H9 (cell line): ENCODE results near the gene ATG7. TPM values are rescaled to one million over a fixed set of nuclear protein-coding genes. Genes with fewer than 3 reads are reported as not detected.

ENCODE experiments used
- DNase-seq: peaks from one replicate; pipeline ENCODE4 v3.0.0-alpha.2; 2017
- H2AFZ ChIP-seq: one replicate; pipeline ENCODE4 v1.6.1; 2013; ENCODE audit warnings: mild to moderate bottlenecking, low read length, control low read depth, moderate library complexity
- H2AK5ac ChIP-seq: 2 replicates; pipeline ENCODE4 v1.6.1; 2013; ENCODE audit warnings: low read length, control low read depth, mixed read lengths; ENCODE audit not compliant: insufficient read length
- H2BK120ac ChIP-seq: one replicate; pipeline ENCODE4 v1.6.1; 2013; ENCODE audit warnings: low read depth, mild to moderate bottlenecking, low read length, control low read depth, inconsistent platforms; ENCODE audit not compliant: poor library complexity, severe bottlenecking
- H2BK12ac ChIP-seq: 2 replicates; pipeline ENCODE4 v1.6.1; 2013; ENCODE audit warnings: low read length, control low read depth, mixed read lengths, low read depth; ENCODE audit not compliant: insufficient read length
- H2BK15ac ChIP-seq: 2 replicates; pipeline ENCODE4 v1.6.1; 2013; ENCODE audit warnings: low read depth, low read length, control low read depth
- H2BK20ac ChIP-seq: one replicate; pipeline ENCODE4 v1.6.1; 2013; ENCODE audit warnings: low read depth, mild to moderate bottlenecking, low read length, control low read depth, inconsistent platforms; ENCODE audit not compliant: poor library complexity, severe bottlenecking
- H2BK5ac ChIP-seq: 2 replicates; pipeline ENCODE4 v1.6.1; 2013; ENCODE audit warnings: low read length, control low read depth, mixed read lengths; ENCODE audit not compliant: insufficient read length
- H3K14ac ChIP-seq: 2 replicates; pipeline ENCODE4 v1.6.1; 2013; ENCODE audit warnings: low read length, control low read depth; ENCODE audit not compliant: insufficient read depth
- H3K18ac ChIP-seq: 2 replicates; pipeline ENCODE4 v1.6.1; 2013; ENCODE audit warnings: low read depth, mild to moderate bottlenecking, mixed read lengths, low read length, control low read depth; ENCODE audit not compliant: insufficient read length
- H3K23ac ChIP-seq: 2 replicates; pipeline ENCODE4 v1.6.1; 2013; ENCODE audit warnings: low read length, control low read depth, mixed read lengths, low read depth; ENCODE audit not compliant: insufficient read length
- H3K23me2 ChIP-seq: 2 replicates; pipeline ENCODE4 v1.6.1; 2013; ENCODE audit warnings: low read depth, mild to moderate bottlenecking, mixed read lengths, low read length, control low read depth; ENCODE audit not compliant: insufficient read length, poor library complexity, severe bottlenecking
- H3K27ac ChIP-seq: 2 replicates; pipeline ENCODE4 v1.5.1; 2013; ENCODE audit warnings: low read length, control low read depth, mixed read lengths, low read depth; ENCODE audit not compliant: insufficient read length
- H3K27me3 ChIP-seq: 2 replicates; pipeline ENCODE4 v1.6.1; 2013; ENCODE audit warnings: low read length, control low read depth, inconsistent platforms; ENCODE audit not compliant: insufficient read depth
- H3K4ac ChIP-seq: 2 replicates; pipeline ENCODE4 v1.6.1; 2013; ENCODE audit warnings: low read depth, mild to moderate bottlenecking, control low read depth, inconsistent platforms, low read length, moderate library complexity
- H3K4me1 ChIP-seq: 2 replicates; pipeline ENCODE4 v1.6.1; 2013; ENCODE audit warnings: low read length, control low read depth, inconsistent platforms; ENCODE audit not compliant: insufficient read depth
- H3K4me2 ChIP-seq: 2 replicates; pipeline ENCODE4 v1.6.1; 2013; ENCODE audit warnings: low read length, control low read depth, mixed read lengths; ENCODE audit not compliant: insufficient read length, insufficient read depth
- H3K56ac ChIP-seq: 2 replicates; pipeline ENCODE4 v1.6.1; 2013; ENCODE audit warnings: low read depth, mild to moderate bottlenecking, mixed read lengths, low read length, control low read depth; ENCODE audit not compliant: insufficient read length
- H3K79me1 ChIP-seq: 2 replicates; pipeline ENCODE4 v1.6.1; 2013; ENCODE audit warnings: low read depth, mild to moderate bottlenecking, moderate library complexity, low read length, control low read depth, inconsistent platforms; ENCODE audit not compliant: insufficient read depth, poor library complexity, severe bottlenecking
- H3K79me2 ChIP-seq: 2 replicates; pipeline ENCODE4 v1.6.1; 2013; ENCODE audit warnings: low read length, control low read depth, inconsistent platforms; ENCODE audit not compliant: insufficient read depth
- H3K9ac ChIP-seq: 2 replicates; pipeline ENCODE4 v1.6.1; 2013; ENCODE audit warnings: low read length, control low read depth, mixed read lengths; ENCODE audit not compliant: insufficient read length; ENCODE audit errors: extremely low read depth
- H3K9me3 ChIP-seq: one replicate; pipeline ENCODE4 v1.6.1; 2013; ENCODE audit warnings: low read depth, low read length, inconsistent platforms; ENCODE audit not compliant: control insufficient read depth
- H3T11ph ChIP-seq: one replicate; pipeline ENCODE4 v1.6.1; 2013; ENCODE audit warnings: mild to moderate bottlenecking, low read length, control low read depth, inconsistent platforms
- H4K20me1 ChIP-seq: one replicate; pipeline ENCODE4 v1.6.1; 2013; ENCODE audit not compliant: control insufficient read depth, insufficient read length, insufficient read depth
- H4K5ac ChIP-seq: 2 replicates; pipeline ENCODE4 v1.6.1; 2013; ENCODE audit warnings: low read depth, mild to moderate bottlenecking, mixed read lengths, low read length, control low read depth; ENCODE audit not compliant: insufficient read length
- H4K8ac ChIP-seq: replicated peaks from 2 replicates; pipeline ENCODE4 v1.6.1; 2013; ENCODE audit warnings: low read length, control low read depth, mixed read lengths, low read depth; ENCODE audit not compliant: insufficient read length
- H4K91ac ChIP-seq: 2 replicates; pipeline ENCODE4 v1.6.1; 2013; ENCODE audit warnings: low read depth, mild to moderate bottlenecking, moderate library complexity, mixed read lengths, low read length, control low read depth; ENCODE audit not compliant: insufficient read length
- H3K27ac Mint-ChIP-seq, 3 experiments: 2 replicates in 2 of 3; 3 replicates in 1 of 3; pipeline ENCODE4 v1.8.0; 2020 to 2021; ENCODE audit warnings: mixed read lengths in 3 of 3, mild to moderate bottlenecking in 1 of 3, moderate library complexity in 1 of 3
- H3K27me3 Mint-ChIP-seq: 2 replicates; pipeline ENCODE4 v1.8.0; 2021; ENCODE audit warnings: low read depth, mild to moderate bottlenecking, moderate library complexity, mixed read lengths
- H3K36me3 Mint-ChIP-seq, 3 experiments: 2 replicates in 2 of 3; 3 replicates in 1 of 3; pipeline ENCODE4 v1.8.0; 2020 to 2021; ENCODE audit warnings: low read depth in 3 of 3, mixed read lengths in 3 of 3; ENCODE audit not compliant: insufficient read depth in 1 of 3
- H3K4me1 Mint-ChIP-seq, 2 experiments: 2 replicates each; pipeline ENCODE4 v1.8.0; 2020; ENCODE audit warnings: mixed read lengths in 2 of 2
- H3K4me3 Mint-ChIP-seq, 2 experiments: 2 replicates in 1 of 2; 3 replicates in 1 of 2; pipeline ENCODE4 v1.8.0; 2020 to 2021; ENCODE audit warnings: mild to moderate bottlenecking in 2 of 2, mixed read lengths in 2 of 2, moderate library complexity in 1 of 2
- H3K9me3 Mint-ChIP-seq, 2 experiments: 2 replicates in 1 of 2; 3 replicates in 1 of 2; pipeline ENCODE4 v1.8.0; 2020; ENCODE audit warnings: mild to moderate bottlenecking in 2 of 2, mixed read lengths in 2 of 2, moderate library complexity in 1 of 2
- WGBS: extraction: QIAGEN DNeasy Blood & Tissue Kit; methylation state at CpG from one replicate; pipeline ENCODE4 v1.1.7; 2013; ENCODE audit warnings: missing lambda C conversion rate, low lambda C conversion rate, mixed read lengths; ENCODE audit not compliant: insufficient read length; ENCODE audit errors: extremely low coverage; 5-methylcytosine and 5-hydroxymethylcytosine counted together
- total RNA-seq: library from RNA; stranded (reverse); gene quantifications from 2 replicates; pipeline ENCODE4 v1.2.1, GENCODE V29; 2021
- TF ChIP-seq, protein P1 (sequence below): fragments of 200-600 bp; sonication (generic); conservative IDR thresholded peaks from 3 replicates; pipeline ENCODE4 v1.8.0; 2021; ENCODE audit warnings: antibody characterized with exemption, mild to moderate bottlenecking

The ATG7 gene
- total RNA-seq, 1 experiment from 2014 or later = 17.9 TPM

DNA sequence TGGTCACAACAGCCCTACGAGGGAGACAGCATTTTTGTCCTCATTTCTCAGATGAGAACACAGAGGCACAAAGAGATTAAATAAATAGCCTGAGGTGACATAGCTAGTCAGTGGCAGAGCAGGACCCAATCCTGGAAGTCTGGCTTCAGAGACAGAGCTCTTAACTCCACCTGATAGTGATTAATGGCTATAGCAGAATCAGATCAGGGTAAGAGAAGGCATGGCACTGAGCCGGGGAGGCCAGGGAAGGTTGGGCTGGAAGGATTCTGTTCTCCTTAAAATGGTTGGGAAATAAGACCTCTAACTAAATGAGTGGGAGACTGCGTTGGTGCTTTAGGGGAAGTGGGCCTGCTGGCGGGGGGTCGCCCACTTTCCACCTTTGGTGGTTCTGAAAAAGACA is 267.0 kb downstream of the ATG7 start:
- Histone ChIP-seq H3K14ac (no peak overlapping the region), H2BK12ac (no peak overlapping the region), H2AK5ac (no peak overlapping the region), H2BK15ac (no peak overlapping the region), H3K9ac (no peak overlapping the region), H3K23ac (no peak overlapping the region), H2BK120ac (no peak overlapping the region), H4K8ac (no peak overlapping the region), H3K4me2 (no peak overlapping the region), H3K9me3 (no peaks in the 10 kb centered on the region), H3K27ac (no peak overlapping the region), H3K23me2 (no peaks in the 10 kb centered on the region), H3K27me3 (no peaks in the 10 kb centered on the region), H2BK5ac (no peak overlapping the region), H3K4me1 (no peaks in the 10 kb centered on the region), H2AFZ (no peak overlapping the region), H4K5ac (no peak overlapping the region), H4K91ac (no peak overlapping the region), H2BK20ac (no peak overlapping the region), H3T11ph (no peak overlapping the region), H3K79me1 (no peaks in the 10 kb centered on the region), H3K79me2 (no peaks in the 10 kb centered on the region), H4K20me1 (no peaks in the 10 kb centered on the region), H3K56ac (no peak overlapping the region), H3K4ac (no peak overlapping the region), H3K18ac (no peak overlapping the region)
- no peaks in the 10 kb centered on the region for H3K9me3 Mint-ChIP-seq
- TF ChIP-seq, protein P1, sequence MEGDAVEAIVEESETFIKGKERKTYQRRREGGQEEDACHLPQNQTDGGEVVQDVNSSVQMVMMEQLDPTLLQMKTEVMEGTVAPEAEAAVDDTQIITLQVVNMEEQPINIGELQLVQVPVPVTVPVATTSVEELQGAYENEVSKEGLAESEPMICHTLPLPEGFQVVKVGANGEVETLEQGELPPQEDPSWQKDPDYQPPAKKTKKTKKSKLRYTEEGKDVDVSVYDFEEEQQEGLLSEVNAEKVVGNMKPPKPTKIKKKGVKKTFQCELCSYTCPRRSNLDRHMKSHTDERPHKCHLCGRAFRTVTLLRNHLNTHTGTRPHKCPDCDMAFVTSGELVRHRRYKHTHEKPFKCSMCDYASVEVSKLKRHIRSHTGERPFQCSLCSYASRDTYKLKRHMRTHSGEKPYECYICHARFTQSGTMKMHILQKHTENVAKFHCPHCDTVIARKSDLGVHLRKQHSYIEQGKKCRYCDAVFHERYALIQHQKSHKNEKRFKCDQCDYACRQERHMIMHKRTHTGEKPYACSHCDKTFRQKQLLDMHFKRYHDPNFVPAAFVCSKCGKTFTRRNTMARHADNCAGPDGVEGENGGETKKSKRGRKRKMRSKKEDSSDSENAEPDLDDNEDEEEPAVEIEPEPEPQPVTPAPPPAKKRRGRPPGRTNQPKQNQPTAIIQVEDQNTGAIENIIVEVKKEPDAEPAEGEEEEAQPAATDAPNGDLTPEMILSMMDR = no peak
- H3K27me3 Mint-ChIP-seq = no peaks in the 10 kb centered on the region
- no peak overlapping the region for H3K27ac Mint-ChIP-seq
- H3K36me3 Mint-ChIP-seq = no peaks in the 10 kb centered on the region; a peak in 1 of 7 replicates
- WGBS = no CpG with 5 or more reads among the region's 5 CpGs
- H3K4me3 Mint-ChIP-seq = no peak overlapping the region
- H3K4me1 Mint-ChIP-seq = peaks cover 9 to 10% of the 10 kb centered on the region in 2 experiments
- DNase-seq = no peak
